HG03565 (cell line): ENCODE measurements around the gene SMIM17.
"Not testable (repeated sequence)": the region's sequence is repeated elsewhere in the genome, so short reads cannot be mapped to it uniquely, and the experiment has no call there.

ENCODE experiments used
- ATAC-seq: cut with Tn5 transposase; IDR thresholded peaks from one replicate; pipeline ENCODE4 v1.9.1; 2021; ENCODE audit warnings: mild to moderate bottlenecking, moderate library complexity; ENCODE audit not compliant: unreplicated experiment

The SMIM17 gene

GRCh38 chr19:56654151-56654550, 11.2 kb downstream of the SMIM17 start:
- no peak for ATAC-seq

GRCh38 chr19:56660381-56661107, 17.6 kb downstream of the SMIM17 start:
- ATAC-seq = no peak

- no peak for ATAC-seq
Observed at GRCh38 chr19:56661248-56661647, 18.3 kb downstream of the SMIM17 start.

GRCh38 chr19:56663931-56664500, 21.1 kb downstream of the SMIM17 start:
- ATAC-seq = no peak

GRCh38 chr19:56664511-56664910, 21.6 kb downstream of the SMIM17 start:
- no peak for ATAC-seq

GRCh38 chr19:56667311-56667870, 24.4 kb downstream of the SMIM17 start:
- ATAC-seq = no peak

GRCh38 chr19:56668676-56669075, 25.7 kb downstream of the SMIM17 start:
- ATAC-seq = no peak

GRCh38 chr19:56670401-56670960, 27.5 kb downstream of the SMIM17 start:
- no peak for ATAC-seq

- ATAC-seq = no peak
Observed at GRCh38 chr19:56670961-56671612, 28.1 kb downstream of the SMIM17 start.

- ATAC-seq = no peak
Observed at GRCh38 chr19:56671613-56671994, 28.6 kb downstream of the SMIM17 start, which contains the start of gene ZNF835. Gene ZNF835 (minus strand): TSS chr19:56671757. CDS start chr19:56665198, 6,559 bp downstream.

- ATAC-seq = not testable (repeated sequence)
Observed at GRCh38 chr19:56672610-56673009, 29.7 kb downstream of the SMIM17 start.

- no peak for ATAC-seq
Observed at GRCh38 chr19:56678205-56678604, 35.2 kb downstream of the SMIM17 start.

- no peak for ATAC-seq
Observed at GRCh38 chr19:56681702-56682101, 38.7 kb downstream of the SMIM17 start.

- no peak for ATAC-seq
Observed at GRCh38 chr19:56683116-56683515, 40.2 kb downstream of the SMIM17 start.

- no peak for ATAC-seq
Observed at GRCh38 chr19:56687031-56687430, 44.1 kb downstream of the SMIM17 start.

- ATAC-seq = no peak
Observed at GRCh38 chr19:56689198-56689597, 46.2 kb downstream of the SMIM17 start.

GRCh38 chr19:56690670-56691069, 47.7 kb downstream of the SMIM17 start:
- ATAC-seq = no peak

- no peak for ATAC-seq
Observed at GRCh38 chr19:56692206-56692895, 49.4 kb downstream of the SMIM17 start.

- ATAC-seq = no peak
Observed at GRCh38 chr19:56699552-56699951, 56.6 kb downstream of the SMIM17 start.

- no peak for ATAC-seq
Observed at GRCh38 chr19:56701895-56702294, 58.9 kb downstream of the SMIM17 start.

GRCh38 chr19:56705939-56706338, 63.0 kb downstream of the SMIM17 start:
- ATAC-seq = no peak
